Stimulated activated CD4-positive, alpha-beta T cell treated with anti-CD3 and anti-CD28 coated beads, TNF-alpha, amount 100 ng/mL, for 4 hours (primary cell): Measurements from ENCODE around the gene RAB6C.
"Not testable (repeated sequence)": the region's sequence is repeated elsewhere in the genome, so short reads cannot be mapped to it uniquely, and the experiment has no call there.

Source experiments
- DNase-seq, 3 experiments: peaks; one replicate each; pipeline ENCODE4 v3.0.0-alpha.2; 2020; ENCODE audit warnings: low read depth in 3 of 3

The RAB6C gene

GRCh38 chr2:129993151-129993550 is 13.7 kb downstream of the RAB6C start:
- not testable (repeated sequence) for DNase-seq

GRCh38 chr2:129996657-129997237 is 17.3 kb downstream of the RAB6C start:
- not testable (repeated sequence) for DNase-seq

DNA sequence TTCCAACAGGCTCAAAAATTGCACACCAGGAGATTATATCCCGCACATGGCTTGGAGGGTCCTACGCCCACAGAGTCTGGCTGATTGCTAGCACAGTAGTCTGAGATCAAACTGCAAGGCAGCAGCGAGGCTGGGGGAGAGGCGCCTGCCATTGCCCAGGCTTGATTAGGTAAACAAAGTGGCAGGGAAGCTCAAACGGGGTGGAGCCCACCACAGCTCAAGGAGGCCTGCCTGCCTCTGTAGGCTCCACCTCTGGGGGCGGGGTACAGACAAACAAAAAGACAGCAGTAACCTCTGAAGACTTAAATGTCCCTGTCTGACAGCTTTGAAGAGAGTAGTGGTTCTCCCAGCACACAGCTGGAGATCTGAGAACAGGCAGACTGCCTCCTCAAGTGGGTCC is 19.3 kb downstream of the RAB6C start:
- not testable (repeated sequence) for DNase-seq

- not testable (repeated sequence) for DNase-seq
Measured at GRCh38 chr2:130005862-130006261, 26.4 kb downstream of the RAB6C start.

DNA sequence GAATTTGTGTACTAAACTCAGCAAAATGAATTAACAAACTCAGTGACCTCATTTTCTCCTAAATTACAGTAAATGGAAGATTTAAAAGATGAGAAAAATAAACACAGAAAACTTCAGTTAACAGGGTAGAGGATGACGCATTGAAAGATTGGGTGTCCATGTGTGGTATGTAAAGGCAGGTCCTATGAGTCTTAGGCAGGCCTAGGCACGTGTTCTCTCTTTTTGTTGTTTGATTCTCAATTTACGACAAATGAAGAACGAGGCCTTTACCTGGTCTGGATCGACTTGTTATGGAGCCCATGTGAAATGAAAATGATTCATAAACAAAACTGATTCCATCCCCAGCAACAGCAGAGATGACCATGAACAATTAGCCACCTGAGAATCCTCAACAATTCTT is 37.2 kb downstream of the RAB6C start:
- not testable (repeated sequence) for DNase-seq

DNA sequence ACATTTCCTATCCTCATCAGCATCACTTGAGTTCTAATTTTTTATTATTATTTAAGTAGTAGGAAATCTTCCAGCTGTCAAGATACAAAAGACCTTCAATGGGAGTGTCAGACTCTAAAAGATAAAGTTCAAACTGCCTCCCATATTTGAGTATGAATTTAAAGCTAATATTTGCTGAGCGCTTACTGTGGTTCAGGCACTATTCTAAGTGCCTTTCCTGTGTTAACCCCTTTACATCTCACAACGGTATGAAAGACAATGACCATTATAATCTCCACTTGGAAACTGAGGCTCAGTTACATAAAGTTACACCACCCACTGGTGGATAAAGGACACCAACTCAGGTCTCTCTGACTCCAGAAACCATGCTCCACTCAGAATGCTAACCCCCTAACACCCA is 39.9 kb downstream of the RAB6C start:
- no peak for DNase-seq

GRCh38 chr2:130020069-130020468 is 40.6 kb downstream of the RAB6C start:
- not testable (repeated sequence) for DNase-seq

DNA sequence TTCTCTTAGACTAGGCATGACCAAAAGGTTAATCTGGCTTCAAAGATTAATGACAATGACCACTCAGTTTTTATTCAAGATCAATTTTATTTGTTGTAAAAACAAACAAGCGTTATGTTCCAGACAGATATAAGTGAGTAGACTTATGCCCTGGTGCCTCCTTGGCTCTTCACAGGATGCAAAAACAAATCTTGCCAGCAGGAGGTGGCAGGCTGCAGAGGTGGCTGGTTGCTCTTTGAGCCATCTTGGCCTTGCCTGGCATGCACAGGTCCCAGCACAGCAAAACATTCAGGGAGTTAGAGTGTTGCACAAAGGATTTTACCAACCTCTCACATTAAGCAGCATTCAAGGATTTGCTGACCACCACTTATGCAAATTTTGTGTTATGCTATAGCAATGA is 46.5 kb downstream of the RAB6C start:
- not testable (repeated sequence) for DNase-seq
